Panc1 (cell line): ENCODE measurements around the gene MYH10. TPM values are rescaled to one million over a fixed set of nuclear protein-coding genes. Genes with fewer than 3 reads are reported as not detected.

ENCODE experiments used
- ATAC-seq: fragments of 200-7000 bp; cut with Tn5 transposase; 2 replicates; pipeline ENCODE4 v1.9.1; 2020; ENCODE audit warnings: mild to moderate bottlenecking, moderate library complexity
- BruUV-seq: library from RNA; stranded (reverse); fragments of 400-500 nt; replicated peaks from 2 replicates; lab custom pipeline; 2021; lab: Mats Ljungman, UMichigan
- CTCF ChIA-PET: fragments of 300-600 bp; sonication (Branson Sonifier 250); formaldehyde crosslinking; loops from one replicate; lab custom pipeline; 2022; ENCODE audit warnings: antibody characterized with exemption; lab: Charles Lee
- POLR2A ChIA-PET: fragments of 300-600 bp; sonication (Branson Sonifier 250); formaldehyde crosslinking; loops from one replicate; lab custom pipeline; 2022; ENCODE audit warnings: antibody characterized with exemption; lab: Charles Lee
- DNase-seq: peaks from one replicate; pipeline ENCODE4 v3.0.0-alpha.2; 2010; ENCODE audit warnings: low read depth, low spot score
- H3K27ac ChIP-seq: 2 replicates; pipeline ENCODE4 v1.5.1; 2011; ENCODE audit warnings: mild to moderate bottlenecking, low read length, inconsistent platforms
- H3K27me3 ChIP-seq: fragments of 200-500 bp; sonication (Bioruptor generic); 2 replicates; pipeline ENCODE4 v1.6.0; 2014; ENCODE audit warnings: low read length, inconsistent platforms; ENCODE audit not compliant: control insufficient read depth, insufficient read depth
- H3K36me3 ChIP-seq: fragments of 200-500 bp; sonication (Bioruptor generic); 2 replicates; pipeline ENCODE4 v1.5.1; 2014; ENCODE audit warnings: inconsistent platforms, mild to moderate bottlenecking, low read length, moderate library complexity; ENCODE audit not compliant: control insufficient read depth, insufficient read depth
- H3K4me1 ChIP-seq: 2 replicates; pipeline ENCODE4 v1.5.1; 2011; ENCODE audit warnings: inconsistent platforms, mild to moderate bottlenecking, low read length, moderate library complexity; ENCODE audit not compliant: control insufficient read depth, insufficient read depth
- H3K4me3 ChIP-seq, 2 experiments: 2 replicates each; pipeline ENCODE4 v1.5.1; 2011 to 2012; ENCODE audit warnings: low read depth in 2 of 2, low read length in 2 of 2, mild to moderate bottlenecking in 2 of 2, inconsistent platforms in 1 of 2, moderate library complexity in 1 of 2
- H3K9me3 ChIP-seq: fragments of 200-500 bp; sonication (Bioruptor generic); 2 replicates; pipeline ENCODE4 v1.5.1; 2014; ENCODE audit warnings: low read depth, mild to moderate bottlenecking, inconsistent platforms, low read length, moderate library complexity; ENCODE audit not compliant: control insufficient read depth, insufficient read depth
- CTCF ChIP-seq: fragments of 450-650 bp; IDR thresholded peaks from 2 replicates; pipeline ENCODE4 v1.5.1; 2017; ENCODE audit warnings: mild to moderate bottlenecking
- POLR2AphosphoS5 ChIP-seq: IDR thresholded peaks from 2 replicates; pipeline ENCODE4 v1.6.1; 2012; ENCODE audit warnings: mild to moderate bottlenecking, low read depth, low read length, moderate library complexity
- REST ChIP-seq, 2 experiments: IDR thresholded peaks; 2 replicates each; pipeline ENCODE4 v1.6.1; 2011 to 2012; ENCODE audit warnings: low read depth in 2 of 2, control low read depth in 1 of 2, low read length in 1 of 2, mild to moderate bottlenecking in 1 of 2, moderate library complexity in 1 of 2; ENCODE audit not compliant: insufficient read depth in 1 of 2
- SIN3A ChIP-seq: IDR thresholded peaks from 2 replicates; pipeline ENCODE4 v1.6.1; 2012; ENCODE audit warnings: low read depth, mild to moderate bottlenecking, low read length, moderate library complexity, borderline replicate concordance; ENCODE audit not compliant: insufficient read depth
- TCF7L2 ChIP-seq: IDR thresholded peaks from 2 replicates; pipeline ENCODE4 v1.6.1; 2011; ENCODE audit warnings: mild to moderate bottlenecking, low read depth, low read length, inconsistent platforms
- in situ Hi-C: cut with HindIII; loops from 2 replicates; pipeline ENCODE4 v1.10.0; 2016; ENCODE audit warnings: low sequenced_read_pairs, low pct_unique_long_range_greater_than_20kb
- intact Hi-C: fragments of 100-400 bp; cut with micrococcal nuclease; formaldehyde crosslinking; loops from one replicate; pipeline ENCODE4 v1.10.0; 2022; ENCODE audit not compliant: unreplicated experiment
- total RNA-seq: library from RNA; stranded (reverse); gene quantifications from one replicate; pipeline ENCODE4 v1.2.1, GENCODE V29; 2021; ENCODE audit not compliant: unreplicated experiment

Gene MYH10
- total RNA-seq, 1 experiment from 2014 or later, result 36.5 TPM

DNA sequence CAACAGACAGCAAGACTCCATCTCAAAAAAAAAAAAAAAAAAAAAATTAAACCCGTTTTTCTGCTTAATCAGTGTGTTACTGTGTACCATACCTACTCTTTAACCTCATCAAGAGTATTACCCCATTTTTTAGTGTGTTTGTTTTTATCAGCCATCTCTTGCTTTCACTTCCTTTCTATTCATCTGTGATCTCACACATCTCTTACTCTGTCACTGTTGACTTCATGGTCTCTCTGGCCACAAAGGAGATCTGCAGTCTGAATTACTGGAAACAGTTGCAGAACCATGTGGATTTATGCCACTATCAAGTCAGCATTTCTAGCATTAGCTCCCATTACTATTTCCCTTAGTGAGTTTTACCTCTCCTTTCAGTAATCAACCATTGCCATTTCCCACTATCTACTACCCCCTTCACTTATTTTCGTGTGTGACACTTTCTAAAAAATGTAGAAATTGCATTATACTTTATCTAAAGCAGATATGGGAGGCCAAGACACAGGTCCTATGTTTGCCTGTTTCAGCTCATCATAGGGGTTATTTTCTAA is 174.8 kb downstream of the MYH10 start:
- peaks cover 30% of the 10 kb centered on the region for H3K36me3 ChIP-seq
- BruUV-seq, result no TSS peak
- H3K4me3 ChIP-seq, result no peak overlapping the region
- in situ Hi-C loops, result no loop called here
- H3K4me1 ChIP-seq, result no peaks in the 10 kb centered on the region
- TF ChIP-seq CTCF (no peak), SIN3A (no peak), REST (IDR thresholded peaks at IDR 0.05; ENCODE audit: insufficient read depth in 1 of 2, low read depth in 2 of 2, low read length in 1 of 2) (no peak), TCF7L2 (no peak), POLR2AphosphoS5 (no peak)
- ChIA-PET CTCF (no interaction called here), POLR2A (no interaction called here)
- H3K27me3 ChIP-seq, result no peaks in the 10 kb centered on the region
- no peak overlapping the region for H3K27ac ChIP-seq
- no peaks in the 10 kb centered on the region for H3K9me3 ChIP-seq
- intact Hi-C loops, result no loop called here
- ATAC-seq, result no peak
- DNase-seq, result no peak

GRCh38 chr17:8453326-8453725 is 177.2 kb downstream of the MYH10 start:
- Histone ChIP-seq H3K4me1 (no peaks in the 10 kb centered on the region), H3K36me3 (peaks cover 32% of the 10 kb centered on the region), H3K27me3 (no peaks in the 10 kb centered on the region), H3K9me3 (no peaks in the 10 kb centered on the region), H3K27ac (no peak overlapping the region), H3K4me3 (no peak overlapping the region)
- intact Hi-C loops (no loop called here), in situ Hi-C loops (no loop called here)
- no peak for ATAC-seq
- DNase-seq, result no peak
- no TSS peak for BruUV-seq
- ChIA-PET POLR2A (interaction anchor here (0.9 kb wide), 1 partner anchor 158 kb away, joined by 3 read pairs; no protein-coding TSS in a partner anchor), CTCF (no interaction called here)
- TF ChIP-seq TCF7L2 (no peak), SIN3A (no peak), CTCF (no peak), REST (IDR thresholded peaks at IDR 0.05; ENCODE audit: insufficient read depth in 1 of 2, low read depth in 2 of 2, low read length in 1 of 2) (no peak), POLR2AphosphoS5 (no peak)
